ENCODE data around the gene LSM14A. TPM values are rescaled to one million over a fixed set of nuclear protein-coding genes. Genes with fewer than 3 reads are reported as not detected.

LSM14A gene
- total RNA-seq, 2 donors from 2014 or later, result 145 to 189 TPM

DNA sequence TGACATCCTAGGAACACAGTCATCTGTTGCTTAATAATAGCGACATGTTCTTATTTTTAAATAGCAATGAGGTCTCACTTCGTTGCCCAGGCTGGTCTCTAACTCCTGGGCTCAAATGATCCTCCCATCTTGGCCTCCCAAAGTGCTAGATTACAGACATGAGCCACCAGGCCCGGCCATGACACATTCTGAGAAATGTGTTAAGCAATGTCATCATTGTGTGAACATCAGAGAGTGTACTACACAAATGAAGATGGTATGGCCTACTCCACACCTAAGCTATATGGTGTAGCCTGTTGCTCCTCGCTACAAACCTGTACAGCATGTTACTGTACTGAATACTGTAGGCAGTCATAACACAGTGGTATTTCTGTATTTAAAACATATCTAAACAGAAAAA, 57.4 kb downstream of the LSM14A start:
- intact Hi-C loops (cut with DNase I), result no loop called here
- 93% methylated on average over 4 of the region's 4 CpGs for WGBS
- H3K36me3 ChIP-seq, result no peaks in the 10 kb centered on the region
- DNase-seq (ENCODE audit: low spot score), result no peak
- H3K27me3 ChIP-seq (replicated peaks; ENCODE audit: insufficient read depth), result no peaks in the 10 kb centered on the region
- H3K4me1 ChIP-seq (replicated peaks), result peaks cover 3% of the 10 kb centered on the region
- H3K4me3 ChIP-seq, result no peak overlapping the region
- peak overlapping the region in 1 of 2 donors; percentile 43 for H3K27ac ChIP-seq
- H3K9me3 ChIP-seq, result peaks cover 5% of the 10 kb centered on the region
- no peak for TF ChIP-seq POLR2A (IDR thresholded peaks at IDR 0.05)
- no peak for TF ChIP-seq POLR2AphosphoS5 (IDR thresholded peaks at IDR 0.05)
- TF ChIP-seq, protein P1, sequence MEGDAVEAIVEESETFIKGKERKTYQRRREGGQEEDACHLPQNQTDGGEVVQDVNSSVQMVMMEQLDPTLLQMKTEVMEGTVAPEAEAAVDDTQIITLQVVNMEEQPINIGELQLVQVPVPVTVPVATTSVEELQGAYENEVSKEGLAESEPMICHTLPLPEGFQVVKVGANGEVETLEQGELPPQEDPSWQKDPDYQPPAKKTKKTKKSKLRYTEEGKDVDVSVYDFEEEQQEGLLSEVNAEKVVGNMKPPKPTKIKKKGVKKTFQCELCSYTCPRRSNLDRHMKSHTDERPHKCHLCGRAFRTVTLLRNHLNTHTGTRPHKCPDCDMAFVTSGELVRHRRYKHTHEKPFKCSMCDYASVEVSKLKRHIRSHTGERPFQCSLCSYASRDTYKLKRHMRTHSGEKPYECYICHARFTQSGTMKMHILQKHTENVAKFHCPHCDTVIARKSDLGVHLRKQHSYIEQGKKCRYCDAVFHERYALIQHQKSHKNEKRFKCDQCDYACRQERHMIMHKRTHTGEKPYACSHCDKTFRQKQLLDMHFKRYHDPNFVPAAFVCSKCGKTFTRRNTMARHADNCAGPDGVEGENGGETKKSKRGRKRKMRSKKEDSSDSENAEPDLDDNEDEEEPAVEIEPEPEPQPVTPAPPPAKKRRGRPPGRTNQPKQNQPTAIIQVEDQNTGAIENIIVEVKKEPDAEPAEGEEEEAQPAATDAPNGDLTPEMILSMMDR (IDR thresholded peaks at IDR 0.05), result no peak

DNA sequence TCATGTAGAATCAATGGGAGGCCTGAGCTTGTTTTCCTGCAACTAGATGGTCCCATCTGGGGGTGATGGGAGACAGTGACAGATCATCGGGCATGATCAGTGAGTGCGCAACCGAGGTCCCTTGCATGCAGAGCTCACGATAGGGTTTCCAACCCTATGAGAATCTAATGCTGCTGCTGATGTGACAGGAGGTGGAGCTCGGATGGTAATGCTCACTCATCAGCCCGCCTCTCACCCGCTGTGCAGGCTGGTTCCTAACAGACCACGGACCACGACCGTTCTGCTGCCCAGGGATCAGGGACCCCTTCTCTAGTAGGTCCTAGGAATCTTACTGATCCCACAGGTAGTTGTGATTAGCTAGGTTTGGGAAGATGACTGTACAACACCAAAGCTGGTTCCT, 58.5 kb downstream of the LSM14A start:
- 81% methylated on average over 10 of the region's 10 CpGs for WGBS
- intact Hi-C loops (cut with DNase I), result no loop called here
- Histone ChIP-seq H3K4me3 (no peak overlapping the region), H3K27me3 (replicated peaks; ENCODE audit: insufficient read depth) (no peaks in the 10 kb centered on the region), H3K9me3 (peaks cover 5% of the 10 kb centered on the region), H3K36me3 (no peaks in the 10 kb centered on the region), H3K4me1 (replicated peaks) (peaks cover 3% of the 10 kb centered on the region), H3K27ac (no peak overlapping the region)
- TF ChIP-seq POLR2A (IDR thresholded peaks at IDR 0.05) (no peak), POLR2AphosphoS5 (IDR thresholded peaks at IDR 0.05) (no peak)
- TF ChIP-seq, protein P1 (IDR thresholded peaks at IDR 0.05), result no peak
- no peak for DNase-seq (ENCODE audit: low spot score)

DNA sequence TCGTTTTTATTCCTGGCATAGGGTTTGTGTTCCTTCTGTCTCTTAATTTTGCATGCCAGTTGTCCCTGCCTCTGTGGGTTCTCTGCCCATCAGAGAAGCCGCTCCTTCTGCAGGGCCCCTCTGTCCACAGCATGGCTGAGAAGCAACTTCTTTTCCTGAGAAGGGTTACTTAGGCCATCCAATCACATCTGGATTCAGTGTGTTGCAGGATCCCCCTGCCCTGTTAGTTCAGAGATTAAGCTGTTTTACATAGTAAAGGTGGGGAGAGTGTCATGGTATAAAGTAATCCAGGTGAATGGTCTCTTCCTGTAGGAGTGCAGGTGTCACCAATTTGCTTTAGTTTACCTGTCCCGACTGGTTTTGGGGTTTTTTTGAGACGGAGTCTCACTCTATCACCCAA, 59.1 kb downstream of the LSM14A start:
- no peaks in the 10 kb centered on the region for H3K27me3 ChIP-seq (replicated peaks; ENCODE audit: insufficient read depth)
- H3K27ac ChIP-seq, result no peak overlapping the region

DNA sequence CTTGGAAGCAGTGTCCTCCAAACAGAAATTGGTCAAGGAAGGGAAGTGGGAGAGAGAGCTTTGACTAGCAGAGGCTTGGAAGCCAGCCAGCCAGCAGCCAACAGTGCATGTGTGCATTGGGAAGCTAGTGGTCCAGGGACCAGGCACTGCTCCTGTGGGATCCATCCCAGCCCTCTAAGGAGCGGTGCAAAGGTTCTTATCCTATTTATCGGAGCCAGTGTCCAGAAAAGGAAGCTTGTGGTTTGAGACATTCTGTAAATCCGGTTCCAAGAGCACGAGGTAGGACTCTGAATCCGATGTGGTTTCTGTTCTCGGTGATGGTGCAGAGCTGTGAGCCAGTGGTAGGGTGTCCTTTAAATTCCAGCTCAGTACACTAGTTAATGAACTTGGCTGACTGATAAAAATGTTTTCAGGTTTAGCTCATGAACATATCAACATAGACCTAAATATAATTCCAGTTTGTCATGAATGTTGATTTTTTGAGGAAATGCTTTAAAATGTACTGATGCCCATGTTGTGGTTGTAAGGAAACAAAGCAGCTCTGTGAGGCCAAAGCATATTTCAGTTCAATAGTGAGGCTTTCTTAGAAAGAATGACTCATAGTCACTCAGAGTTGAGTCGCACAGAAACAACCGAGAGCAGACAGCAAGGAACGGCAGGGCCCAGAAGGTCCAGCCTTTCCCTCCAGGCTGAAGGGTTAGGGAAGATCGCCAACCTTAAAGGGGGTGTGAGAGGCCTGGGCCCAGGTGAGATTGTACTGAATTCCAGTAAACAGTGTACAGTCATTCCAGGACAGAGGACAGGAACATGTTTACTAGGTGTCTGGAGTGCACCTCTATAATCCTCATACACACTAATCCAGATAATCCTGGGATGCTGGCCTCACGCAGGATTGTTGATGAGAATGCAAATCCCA, 60.5 kb downstream of the LSM14A start:
- peak; percentile 50 for TF ChIP-seq POLR2AphosphoS5 (IDR thresholded peaks at IDR 0.05)
- TF ChIP-seq POLR2A (IDR thresholded peaks at IDR 0.05), result no peak
- TF ChIP-seq, protein P1 (IDR thresholded peaks at IDR 0.05), result no peak
- Histone ChIP-seq H3K36me3 (no peaks in the 10 kb centered on the region), H3K4me3 (no peak overlapping the region), H3K4me1 (replicated peaks) (peaks cover 3% of the 10 kb centered on the region), H3K27ac (peak overlapping the region; percentile 55 to 63), H3K27me3 (replicated peaks; ENCODE audit: insufficient read depth) (no peaks in the 10 kb centered on the region), H3K9me3 (no peaks in the 10 kb centered on the region)
- intact Hi-C loops (cut with DNase I), result no loop called here
- WGBS, result 35% methylated on average over 11 of the region's 11 CpGs
- no peak for DNase-seq (ENCODE audit: low spot score)

More for the DNA sequence above, 59.1 kb downstream of the LSM14A start:
- intact Hi-C loops (cut with DNase I), result no loop called here
- Histone ChIP-seq H3K4me3 (no peak overlapping the region), H3K9me3 (peaks cover 5% of the 10 kb centered on the region), H3K4me1 (replicated peaks) (peaks cover 3% of the 10 kb centered on the region), H3K36me3 (no peaks in the 10 kb centered on the region)
- WGBS, result 82% methylated on average over 4 of the region's 4 CpGs
- no peak for DNase-seq (ENCODE audit: low spot score)
- TF ChIP-seq POLR2A (IDR thresholded peaks at IDR 0.05), result no peak
- no peak for TF ChIP-seq POLR2AphosphoS5 (IDR thresholded peaks at IDR 0.05)
- TF ChIP-seq, protein P1 (IDR thresholded peaks at IDR 0.05), result no peak

All from prostate gland (tissue), 2 donors.